ENCODE results near the gene ERC1.

Gene ERC1

GRCh38 chr12:1213618-1214205, 222.7 kb downstream of the ERC1 start:
- H3K4me1 ChIP-seq (ENCODE audit: insufficient read depth, low read length, severe bottlenecking), result peaks cover 36% of the 10 kb centered on the region
- H3K27ac ChIP-seq (ENCODE audit: low read depth, low read length, poor library complexity, severe bottlenecking), result no peak overlapping the region
- no peaks in the 10 kb centered on the region for H3K9me3 ChIP-seq (ENCODE audit: low read length)
- no peak overlapping the region for H3K9ac ChIP-seq (ENCODE audit: low read length)
- no peak overlapping the region for H3K4me2 ChIP-seq (ENCODE audit: low read length)
- no peak overlapping the region for H3K4me3 ChIP-seq (ENCODE audit: low read depth, low read length, poor library complexity, severe bottlenecking)
- no peaks in the 10 kb centered on the region for H4K20me1 ChIP-seq (ENCODE audit: insufficient read depth, low read length)
- no peaks in the 10 kb centered on the region; the same call in 1 of the 2 replicates for H3F3A ChIP-seq (ENCODE audit: insufficient read depth, low read length)
- peaks cover 15% of the 10 kb centered on the region for H3K79me2 ChIP-seq (ENCODE audit: insufficient read depth, low read length)
- H3K36me3 ChIP-seq (ENCODE audit: insufficient read depth, low read length), result no peaks in the 10 kb centered on the region
- no peak overlapping the region for H2AFZ ChIP-seq (ENCODE audit: low read length)
- no peaks in the 10 kb centered on the region for H3K27me3 ChIP-seq (ENCODE audit: insufficient read depth, low read length)
- H3K9me2 ChIP-seq (ENCODE audit: low read depth, low read length), result no peaks in the 10 kb centered on the region
- TF ChIP-seq CTCF (IDR thresholded peaks at IDR 0.05; ENCODE audit: low read length) (no peak), EZH2 (IDR thresholded peaks at IDR 0.05; ENCODE audit: borderline replicate concordance, low read length) (no peak)

GRCh38 chr12:1216560-1216959, 225.5 kb downstream of the ERC1 start:
- Histone ChIP-seq H3K79me2 (ENCODE audit: insufficient read depth, low read length) (no peaks in the 10 kb centered on the region), H3F3A (ENCODE audit: insufficient read depth, low read length) (no peaks in the 10 kb centered on the region; the same call in 1 of the 2 replicates), H3K9me3 (ENCODE audit: low read length) (no peaks in the 10 kb centered on the region), H3K27ac (ENCODE audit: low read depth, low read length, poor library complexity, severe bottlenecking) (no peak overlapping the region), H3K4me1 (ENCODE audit: insufficient read depth, low read length, severe bottlenecking) (peaks cover 19% of the 10 kb centered on the region), H3K9me2 (ENCODE audit: low read depth, low read length) (no peaks in the 10 kb centered on the region), H3K4me3 (ENCODE audit: low read depth, low read length, poor library complexity, severe bottlenecking) (no peak overlapping the region), H4K20me1 (ENCODE audit: insufficient read depth, low read length) (no peaks in the 10 kb centered on the region), H3K9ac (ENCODE audit: low read length) (no peak overlapping the region), H2AFZ (ENCODE audit: low read length) (no peak overlapping the region), H3K27me3 (ENCODE audit: insufficient read depth, low read length) (no peaks in the 10 kb centered on the region), H3K4me2 (ENCODE audit: low read length) (no peak overlapping the region), H3K36me3 (ENCODE audit: insufficient read depth, low read length) (no peaks in the 10 kb centered on the region)
- TF ChIP-seq EZH2 (IDR thresholded peaks at IDR 0.05; ENCODE audit: borderline replicate concordance, low read length), result no peak
- no peak for TF ChIP-seq CTCF (IDR thresholded peaks at IDR 0.05; ENCODE audit: low read length)

GRCh38 chr12:1217191-1217949, 226.3 kb downstream of the ERC1 start:
- H3K4me2 ChIP-seq (ENCODE audit: low read length), result peak overlapping the region; percentile 6; the same call in 1 of the 2 replicates
- H3K9me3 ChIP-seq (ENCODE audit: low read length), result no peaks in the 10 kb centered on the region
- no peak for TF ChIP-seq CTCF (IDR thresholded peaks at IDR 0.05; ENCODE audit: low read length)
- no peak for TF ChIP-seq EZH2 (IDR thresholded peaks at IDR 0.05; ENCODE audit: borderline replicate concordance, low read length)
- no peaks in the 10 kb centered on the region for H3K36me3 ChIP-seq (ENCODE audit: insufficient read depth, low read length)
- no peaks in the 10 kb centered on the region; the same call in 1 of the 2 replicates for H3F3A ChIP-seq (ENCODE audit: insufficient read depth, low read length)
- no peaks in the 10 kb centered on the region for H3K9me2 ChIP-seq (ENCODE audit: low read depth, low read length)
- no peak overlapping the region for H3K9ac ChIP-seq (ENCODE audit: low read length)
- no peak overlapping the region for H3K4me3 ChIP-seq (ENCODE audit: low read depth, low read length, poor library complexity, severe bottlenecking)
- H3K79me2 ChIP-seq (ENCODE audit: insufficient read depth, low read length), result no peaks in the 10 kb centered on the region
- no peaks in the 10 kb centered on the region for H4K20me1 ChIP-seq (ENCODE audit: insufficient read depth, low read length)
- peak overlapping the region; percentile 13 for H3K27ac ChIP-seq (ENCODE audit: low read depth, low read length, poor library complexity, severe bottlenecking)
- H3K4me1 ChIP-seq (ENCODE audit: insufficient read depth, low read length, severe bottlenecking), result peaks cover 19% of the 10 kb centered on the region
- H3K27me3 ChIP-seq (ENCODE audit: insufficient read depth, low read length), result no peaks in the 10 kb centered on the region
- H2AFZ ChIP-seq (ENCODE audit: low read length), result no peak overlapping the region

All from OCI-LY1 (cell line).